Stimulated activated CD4-positive, alpha-beta T cell treated with anti-CD3 and anti-CD28 coated beads, Interleukin-12 subunit alpha, Interleukin-12 subunit beta, amount 100 ng/mL, for 24 hours (primary cell): Measurements from ENCODE around the gene EMB.
"Not testable (repeated sequence)": the region's sequence is repeated elsewhere in the genome, so short reads cannot be mapped to it uniquely, and the experiment has no call there.

Experiments
- DNase-seq, 2 experiments: peaks; one replicate each; pipeline ENCODE4 v3.0.0-alpha.2; 2020; ENCODE audit warnings: low read depth in 2 of 2

Gene EMB, protein sequence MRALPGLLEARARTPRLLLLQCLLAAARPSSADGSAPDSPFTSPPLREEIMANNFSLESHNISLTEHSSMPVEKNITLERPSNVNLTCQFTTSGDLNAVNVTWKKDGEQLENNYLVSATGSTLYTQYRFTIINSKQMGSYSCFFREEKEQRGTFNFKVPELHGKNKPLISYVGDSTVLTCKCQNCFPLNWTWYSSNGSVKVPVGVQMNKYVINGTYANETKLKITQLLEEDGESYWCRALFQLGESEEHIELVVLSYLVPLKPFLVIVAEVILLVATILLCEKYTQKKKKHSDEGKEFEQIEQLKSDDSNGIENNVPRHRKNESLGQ

DNA sequence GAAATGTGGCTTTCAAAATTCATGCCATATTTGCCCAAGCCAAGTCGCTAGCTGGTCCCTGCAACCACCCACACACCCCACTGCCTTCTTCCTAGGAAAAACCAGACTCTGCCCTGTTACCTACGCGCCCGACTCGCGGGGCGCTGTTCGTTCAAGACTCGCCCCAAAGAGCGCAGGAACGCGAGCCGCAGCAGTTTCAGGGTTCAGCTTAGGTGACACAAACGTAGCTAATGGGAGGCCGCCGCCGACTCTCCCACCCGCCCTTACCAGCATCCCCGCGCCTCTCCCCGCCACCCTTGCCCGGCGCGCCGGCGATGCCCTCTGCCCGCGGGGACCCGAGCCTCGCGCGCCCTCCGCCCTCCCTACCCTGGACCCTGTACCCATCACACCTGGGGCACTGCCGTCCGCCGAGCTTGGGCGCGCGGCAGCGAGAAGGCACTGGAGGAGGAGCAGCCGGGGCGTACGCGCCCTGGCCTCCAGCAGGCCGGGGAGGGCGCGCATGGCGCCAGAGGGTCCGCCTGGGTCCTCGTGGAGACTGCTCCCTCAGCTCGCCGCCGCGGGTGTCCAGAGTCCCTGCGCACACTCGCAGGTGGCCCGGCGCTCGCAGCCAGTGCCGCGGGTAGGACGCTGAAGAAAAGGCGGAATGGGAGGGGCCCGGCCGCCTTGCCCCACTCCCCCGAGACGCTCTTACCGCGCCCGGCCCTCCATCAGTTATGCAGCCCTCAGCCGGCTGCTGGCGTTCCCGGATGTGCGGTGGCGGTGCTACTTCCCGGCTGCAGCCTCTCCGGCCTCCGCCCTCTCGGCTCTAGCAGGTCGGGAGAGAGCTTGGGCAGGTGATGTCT is at the start of gene EMB:
TSS of gene EMB (minus strand) at position 638 of the 842 bp plus-strand sequence. CDS start at position 501, 137 bp downstream.
- DNase-seq, result peak; percentile 59 to 70

DNA sequence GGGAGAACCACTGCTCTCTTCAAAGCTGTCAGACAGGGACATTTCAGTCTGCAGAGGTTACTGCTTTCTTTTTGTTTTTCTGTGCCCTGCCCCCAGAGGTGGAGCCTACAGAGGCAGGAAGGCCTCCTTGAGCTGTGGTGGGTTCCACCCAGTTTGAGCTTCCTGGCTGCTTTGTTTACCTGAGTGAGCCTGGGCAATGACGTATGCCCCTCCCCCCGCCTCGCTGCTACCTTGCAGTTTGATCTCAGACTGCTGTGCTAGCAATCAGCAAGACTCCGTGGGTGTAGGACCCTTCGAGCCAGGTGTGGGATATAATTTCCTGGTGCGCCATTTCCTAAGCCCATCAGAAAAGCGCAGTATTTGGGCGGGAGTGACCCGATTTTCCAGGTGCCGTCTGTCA is 48.4 kb upstream of the EMB start:
- not testable (repeated sequence) for DNase-seq

DNA sequence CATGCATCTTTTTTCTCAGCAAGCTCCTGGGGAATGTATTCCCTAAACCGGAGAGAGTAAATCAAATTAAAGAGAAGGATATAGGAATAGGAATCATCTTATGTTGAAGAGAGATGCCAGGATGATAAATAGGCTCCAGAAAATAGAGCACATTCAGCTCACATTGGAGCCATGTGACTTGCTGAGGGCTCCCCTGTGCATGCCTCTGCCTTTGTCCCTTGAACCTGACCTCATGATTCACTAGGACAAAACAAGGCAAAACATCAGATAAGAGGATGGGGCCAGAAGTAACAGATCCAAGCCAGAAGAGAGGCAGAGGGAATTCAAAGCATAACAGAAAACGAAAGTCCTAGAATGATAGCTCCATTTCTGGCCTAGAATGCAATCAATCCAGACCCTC is 37.7 kb upstream of the EMB start:
- DNase-seq, result not testable (repeated sequence)

DNA sequence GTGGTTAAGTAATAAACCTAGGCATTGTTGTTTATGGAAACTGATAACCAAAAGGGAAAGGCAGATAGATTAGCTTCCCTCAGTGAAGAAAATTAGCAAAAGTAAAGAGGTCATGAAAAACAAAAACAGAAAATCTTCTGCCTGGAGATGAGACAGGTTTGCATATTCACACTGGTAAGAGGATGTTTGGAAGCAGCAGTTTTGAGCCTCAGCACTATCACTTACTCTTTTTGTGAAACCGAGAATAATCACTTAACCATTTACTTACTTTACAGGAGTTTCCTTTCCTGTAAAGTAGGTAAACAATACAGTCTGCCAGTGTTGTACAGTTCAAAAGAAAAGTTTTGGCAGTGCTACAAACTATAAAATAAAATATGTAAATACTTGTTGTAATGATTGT is 35.5 kb upstream of the EMB start:
- DNase-seq, result no peak

GRCh38 chr5:50465015-50465414 is 23.9 kb upstream of the EMB start:
- DNase-seq, result not testable (repeated sequence)

DNA sequence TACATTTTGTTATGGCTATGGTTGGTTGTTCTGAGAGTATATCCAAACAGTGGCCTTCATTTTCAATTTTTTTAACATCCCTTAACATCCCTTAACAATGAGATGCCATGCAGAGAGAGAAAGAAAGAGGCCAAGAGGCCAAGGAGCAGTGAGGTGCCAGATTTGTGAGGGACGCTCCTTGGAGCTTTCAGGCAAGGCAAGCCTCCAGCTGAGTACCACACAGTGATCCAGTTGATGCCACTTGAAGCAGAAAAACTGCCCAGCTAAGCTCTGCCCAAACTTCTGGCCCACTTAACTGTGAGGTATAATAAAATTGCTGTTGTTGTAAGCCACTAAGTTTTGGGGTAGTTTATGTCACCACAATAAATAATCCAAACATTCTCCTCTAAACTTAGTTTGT is 22.6 kb upstream of the EMB start:
- no peak for DNase-seq

DNA sequence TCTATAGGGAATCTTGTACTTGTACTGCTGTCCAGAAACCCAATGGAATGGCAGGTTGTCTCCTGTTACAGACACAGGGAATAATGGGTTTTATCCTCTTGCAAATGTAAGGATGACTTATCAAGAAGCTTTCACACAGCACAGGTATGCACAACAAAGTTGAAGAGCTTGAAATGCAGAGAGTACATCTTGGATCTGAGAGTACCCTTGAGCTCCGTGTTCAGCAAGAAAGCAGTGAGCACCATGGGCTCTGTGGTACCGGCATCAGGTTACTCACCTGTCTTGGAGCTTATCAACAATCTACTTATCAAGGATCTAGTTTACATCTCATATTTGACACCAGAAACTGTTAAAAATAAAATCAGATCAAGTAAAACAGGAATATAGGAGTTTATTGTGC is 22.0 kb upstream of the EMB start:
- DNase-seq, result no peak

GRCh38 chr5:50462579-50462978 is 21.5 kb upstream of the EMB start:
- not testable (repeated sequence) for DNase-seq

- DNase-seq, result not testable (repeated sequence)
Observed at GRCh38 chr5:50458372-50458771, 17.3 kb upstream of the EMB start.

- DNase-seq, result not testable (repeated sequence)
Observed at GRCh38 chr5:50449241-50449640, 8.2 kb upstream of the EMB start.

- DNase-seq, result no peak
Observed at GRCh38 chr5:50447941-50448340, 6.9 kb upstream of the EMB start.

GRCh38 chr5:50447228-50447627 is 6.1 kb upstream of the EMB start:
- no peak for DNase-seq

DNA sequence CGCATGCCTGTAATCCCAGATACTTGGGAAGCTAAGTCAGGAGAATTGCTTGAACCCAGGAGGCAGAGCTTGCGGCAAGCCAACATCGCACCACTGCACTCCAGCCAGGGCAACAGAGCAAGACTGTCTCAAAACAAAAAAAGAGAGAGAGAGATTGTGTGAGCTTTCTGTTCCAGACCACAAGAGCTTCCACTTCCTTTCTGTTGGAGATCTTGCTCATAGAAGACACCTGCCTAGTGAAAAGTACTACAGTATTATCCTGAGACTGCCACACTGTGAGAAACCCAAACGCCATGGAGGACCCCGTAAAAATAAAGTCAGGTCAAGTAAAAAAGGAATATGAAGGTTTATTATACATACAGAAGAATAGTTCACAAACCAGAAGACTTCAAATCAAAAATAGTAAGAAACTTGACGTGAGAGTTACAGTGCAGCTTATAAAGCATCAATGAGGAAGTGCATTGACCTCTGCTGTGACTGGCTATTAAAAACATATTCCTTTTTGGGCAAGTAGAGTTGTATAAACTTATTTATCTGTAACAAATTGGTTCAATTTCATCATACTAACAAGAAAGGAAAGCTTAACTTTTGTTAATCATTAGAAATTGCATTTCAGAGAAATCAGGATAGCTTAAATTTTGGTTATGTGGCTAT is 4.3 kb upstream of the EMB start:
- no peak for DNase-seq

- DNase-seq, result not testable (repeated sequence)
Observed at GRCh38 chr5:50442559-50443539, 1.8 kb upstream of the EMB start.

GRCh38 chr5:50441493-50441955 is 436 bp upstream of the EMB start:
- no peak for DNase-seq

DNA sequence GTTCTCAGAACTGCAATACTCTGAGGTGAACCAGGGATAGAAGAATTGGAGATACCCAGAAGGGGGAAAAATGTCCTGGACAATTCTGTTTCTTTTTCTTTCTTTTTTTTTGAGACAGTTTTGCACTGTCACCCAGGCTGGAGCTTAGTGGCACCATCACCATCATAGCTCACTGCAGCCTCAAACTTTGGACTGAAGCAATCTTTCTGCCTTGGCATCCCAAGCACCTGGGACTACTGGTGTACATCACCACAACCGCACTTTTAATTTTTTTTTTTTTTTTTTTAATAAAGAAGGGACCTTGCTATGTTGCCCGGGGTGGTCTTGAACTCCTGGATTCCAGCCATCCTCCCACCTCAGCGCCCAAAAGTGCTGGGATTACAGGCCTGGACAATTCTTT is 1.9 kb downstream of the EMB start:
- DNase-seq, result no peak

- DNase-seq, result not testable (repeated sequence)
Observed at GRCh38 chr5:50438060-50438459, 3.0 kb downstream of the EMB start.

DNA sequence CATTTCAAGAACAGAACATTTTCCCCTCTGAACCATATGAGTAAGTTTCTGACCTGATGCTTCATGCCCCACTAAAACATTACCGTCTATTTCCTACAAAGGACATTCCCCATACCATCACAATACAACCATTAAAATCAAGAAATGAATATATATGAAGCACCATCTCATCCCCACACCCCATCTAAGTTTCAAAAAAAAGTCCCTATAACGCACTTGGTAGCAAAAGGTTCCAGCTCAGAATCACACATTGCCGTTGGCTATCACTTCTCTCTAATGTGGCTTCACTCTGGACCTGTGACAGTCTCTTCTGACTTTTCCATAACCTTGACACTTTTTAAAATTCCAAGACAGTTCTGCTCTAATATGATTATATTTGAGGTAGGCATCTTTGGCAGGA is 5.9 kb downstream of the EMB start:
- DNase-seq, result no peak

DNA sequence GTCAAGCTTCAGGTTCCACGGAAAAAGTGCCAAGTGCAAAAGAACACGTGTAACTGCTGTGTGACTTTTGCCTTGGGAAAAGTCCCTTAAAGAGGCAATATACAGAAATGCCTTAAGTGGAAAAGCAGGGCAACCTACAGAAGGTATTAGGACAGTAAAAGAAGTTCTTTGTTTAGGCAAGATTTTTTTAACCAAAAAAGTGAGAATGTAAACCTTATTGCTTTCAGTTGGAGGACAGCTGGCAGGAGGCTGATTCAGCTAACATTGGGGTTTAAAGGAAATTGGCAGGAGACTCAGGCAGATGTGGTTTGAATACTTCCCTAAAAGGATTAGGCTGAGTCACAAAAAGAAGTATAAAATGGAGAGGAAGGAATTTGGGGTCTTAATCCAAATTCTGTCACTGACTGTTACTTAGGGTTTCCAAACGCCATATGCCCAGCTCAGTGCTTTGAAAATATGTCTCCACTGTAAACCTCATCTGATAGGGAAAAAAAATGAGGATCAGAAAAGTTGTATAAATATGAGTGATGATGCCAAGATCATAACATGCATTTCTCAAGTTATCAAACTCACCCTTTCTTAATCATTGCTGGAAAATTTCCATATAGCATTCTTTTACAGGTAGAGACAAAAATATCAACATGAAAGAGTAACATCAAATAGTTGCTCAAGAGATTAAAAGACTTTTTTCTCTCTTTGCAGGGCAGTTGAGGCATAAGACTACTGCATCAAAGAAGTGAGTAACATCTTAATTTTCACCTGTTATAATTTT is 9.8 kb downstream of the EMB start:
- not testable (repeated sequence) for DNase-seq

DNA sequence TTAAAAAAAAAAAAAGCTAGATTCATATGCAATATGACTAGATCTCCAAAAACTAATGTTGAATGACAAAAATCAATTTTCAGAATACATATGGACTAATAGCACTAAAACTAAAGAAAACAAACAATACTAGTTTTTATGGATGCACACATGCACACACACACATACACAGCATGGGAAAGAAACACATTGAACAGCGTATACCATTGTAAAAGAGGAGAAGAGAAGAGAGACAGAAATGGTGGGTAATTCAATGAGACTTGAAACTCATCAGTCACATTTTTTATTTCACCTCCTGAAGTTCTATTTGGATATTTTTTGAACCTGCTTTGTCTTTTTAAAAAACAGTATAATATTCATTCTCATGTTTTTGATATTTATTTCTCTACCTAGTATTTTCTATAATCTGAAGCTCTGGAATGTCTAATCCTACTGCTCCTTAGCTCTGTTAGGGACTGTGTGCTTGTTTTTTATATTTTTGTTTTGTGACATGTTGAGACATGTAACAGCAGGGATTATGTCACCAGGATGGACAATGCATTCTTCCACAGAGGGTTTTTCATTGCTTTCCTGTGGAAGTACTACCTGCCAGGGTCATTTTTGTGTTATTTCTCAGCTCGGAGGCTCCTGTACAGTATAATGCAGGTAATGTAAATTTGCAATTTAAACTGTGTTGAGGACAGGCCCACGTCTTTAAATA is 17.8 kb downstream of the EMB start:
- not testable (repeated sequence) for DNase-seq
